Left hindlimb (tissue), 1 donor: Measurements from ENCODE around the gene PHLDA2.

ENCODE experiments used
- DNase-seq: peaks from one replicate; pipeline ENCODE4 v3.0.0-alpha.2; 2018

PHLDA2 gene

GRCh38 chr11:2896047-2896446 lies 33.2 kb downstream of the PHLDA2 start:
- no peak for DNase-seq

- no peak for DNase-seq
Measured at GRCh38 chr11:2893935-2894334, 35.3 kb downstream of the PHLDA2 start.

GRCh38 chr11:2892967-2893528 lies 36.2 kb downstream of the PHLDA2 start:
- no peak for DNase-seq

GRCh38 chr11:2892215-2892966 lies 36.8 kb downstream of the PHLDA2 start:
- DNase-seq = peak; percentile 83

GRCh38 chr11:2891326-2892214 lies 37.6 kb downstream of the PHLDA2 start:
- no peak for DNase-seq

GRCh38 chr11:2890466-2891294 lies 38.5 kb downstream of the PHLDA2 start:
- peak; percentile 88 for DNase-seq

- DNase-seq = no peak
Measured at GRCh38 chr11:2889362-2890273, 39.6 kb downstream of the PHLDA2 start.

GRCh38 chr11:2888266-2888968 lies 40.8 kb downstream of the PHLDA2 start:
- peak; percentile 89 for DNase-seq

- DNase-seq = no peak
Measured at GRCh38 chr11:2887515-2888195, 41.6 kb downstream of the PHLDA2 start.

GRCh38 chr11:2886936-2887335 lies 42.3 kb downstream of the PHLDA2 start:
- DNase-seq = no peak

GRCh38 chr11:2886191-2886894 lies 42.9 kb downstream of the PHLDA2 start:
- DNase-seq = peak; percentile 83

- DNase-seq = peak; percentile 95
Measured at GRCh38 chr11:2885678-2886081, 43.5 kb downstream of the PHLDA2 start, which contains the start of gene CDKN1C. TSS of gene CDKN1C (minus strand) at chr11:2885775. CDS start at chr11:2885456, 319 bp downstream.

GRCh38 chr11:2885017-2885677 lies 44.1 kb downstream of the PHLDA2 start:
- DNase-seq = no peak

GRCh38 chr11:2883979-2884815 lies 45.0 kb downstream of the PHLDA2 start:
- no peak for DNase-seq

GRCh38 chr11:2883640-2883978 lies 45.6 kb downstream of the PHLDA2 start:
- no peak for DNase-seq

- no peak for DNase-seq
Measured at GRCh38 chr11:2882396-2883110, 46.7 kb downstream of the PHLDA2 start.

GRCh38 chr11:2881981-2882375 lies 47.2 kb downstream of the PHLDA2 start:
- DNase-seq = no peak
